Natural killer cell (primary cell): ENCODE results near the gene SEMA3A. TPM values are rescaled to one million over a fixed set of nuclear protein-coding genes. Genes with fewer than 3 reads are reported as not detected.

Experiments used
- ATAC-seq, 3 donors: fragments of 150-1000 bp in 2 of 3; fragments of 200-7000 bp in 1 of 3; cut with Tn5 transposase; 1 replicate in 1 of 3; 2 replicates in 2 of 3; pipeline ENCODE4 v1.10.0; 2021; ENCODE audit warnings: mild to moderate bottlenecking in 2 of 3, moderate library complexity in 2 of 3
- DNase-seq, 2 donors: peaks; one replicate each; pipeline versions ENCODE4 v3.0.0 to v3.0.0-alpha.2; 2013 to 2021; ENCODE audit warnings: mixed read lengths in 1 of 2
- H3K27ac ChIP-seq: one replicate; pipeline ENCODE4 v1.5.1; 2013; ENCODE audit warnings: mild to moderate bottlenecking, low read length
- H3K27me3 ChIP-seq: one replicate; pipeline ENCODE4 v1.6.1; 2013; ENCODE audit warnings: low read length; ENCODE audit not compliant: control insufficient read depth, insufficient read depth
- H3K36me3 ChIP-seq: one replicate; pipeline ENCODE4 v1.6.1; 2013; ENCODE audit warnings: low read length; ENCODE audit not compliant: control insufficient read depth, insufficient read depth
- H3K4me1 ChIP-seq: one replicate; pipeline ENCODE4 v1.6.1; 2013; ENCODE audit warnings: low read length; ENCODE audit not compliant: control insufficient read depth, insufficient read depth
- H3K4me3 ChIP-seq: one replicate; pipeline ENCODE4 v1.5.1; 2013; ENCODE audit warnings: low read length
- H3K9me3 ChIP-seq: one replicate; pipeline ENCODE4 v1.6.1; 2013; ENCODE audit warnings: low read length; ENCODE audit not compliant: control insufficient read depth, insufficient read depth
- H3K27ac Mint-ChIP-seq, 2 donors: one replicate each; pipeline ENCODE4 v1.8.0; 2022; ENCODE audit warnings: mild to moderate bottlenecking in 2 of 2, mixed read lengths in 2 of 2, moderate library complexity in 1 of 2
- H3K27me3 Mint-ChIP-seq, 2 donors: one replicate each; pipeline ENCODE4 v1.8.0; 2022; ENCODE audit warnings: low read depth in 2 of 2, mixed read lengths in 2 of 2
- H3K36me3 Mint-ChIP-seq: one replicate; pipeline ENCODE4 v1.8.0; 2022; ENCODE audit warnings: mixed read lengths
- H3K4me1 Mint-ChIP-seq, 2 donors: one replicate each; pipeline ENCODE4 v1.8.0; 2022; ENCODE audit warnings: mixed read lengths in 2 of 2
- H3K4me3 Mint-ChIP-seq: one replicate; pipeline ENCODE4 v1.8.0; 2022; ENCODE audit warnings: mild to moderate bottlenecking, moderate library complexity, mixed read lengths
- H3K9me3 Mint-ChIP-seq, 2 donors: one replicate each; pipeline ENCODE4 v1.8.0; 2022; ENCODE audit warnings: mixed read lengths in 2 of 2
- WGBS: methylation state at CpG from one replicate; pipeline ENCODE4 v1.1.7; 2013; ENCODE audit warnings: missing lambda C conversion rate; ENCODE audit not compliant: insufficient coverage; 5-methylcytosine and 5-hydroxymethylcytosine counted together
- intact Hi-C: fragments of 100-400 bp; cut with micrococcal nuclease; formaldehyde crosslinking; loops from one replicate; pipeline ENCODE4 v1.14.2; 2022
- total RNA-seq, 4 donors: library from RNA; stranded (reverse); fragments of 120-200 nt in 1 of 4; gene quantifications; one replicate each; pipeline versions ENCODE4 v1.2.3 to v1.2.4, GENCODE V29; 2013 to 2022
- TF ChIP-seq, protein P1 (sequence below): fragments of 200-600 bp; IDR thresholded peaks from one replicate; pipeline ENCODE4 v1.8.0; 2022; ENCODE audit warnings: antibody characterized with exemption

Gene SEMA3A
- total RNA-seq, 3 donors from 2014 or later (not counting 1 experiment from before 2014, with no cell fraction given): 0.13 to 0.21 TPM; not detected in 1

DNA sequence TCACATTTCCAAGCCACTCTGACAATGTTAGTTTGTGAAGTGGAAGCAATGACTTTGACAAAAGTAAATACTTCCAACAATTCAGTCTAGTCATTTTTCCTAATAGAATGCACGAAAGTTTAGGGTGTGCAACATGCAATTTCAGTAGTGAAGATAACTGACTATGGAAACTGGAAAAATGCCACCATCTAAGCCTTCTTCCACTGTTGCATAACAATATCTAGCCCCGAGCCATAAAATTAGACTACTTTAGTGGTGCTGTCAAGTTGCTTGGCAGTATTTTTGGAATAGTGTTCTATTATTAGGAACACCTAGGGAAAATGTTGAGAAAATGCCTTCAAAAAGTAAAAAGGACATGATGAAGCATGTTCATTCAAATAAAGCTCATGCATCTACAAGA lies 17.9 kb downstream of the SEMA3A start:
- DNase-seq (no peak), ATAC-seq (no peak)
- no peaks in the 10 kb centered on the region for H3K36me3 Mint-ChIP-seq
- no peaks in the 10 kb centered on the region for H3K4me1 Mint-ChIP-seq
- no peaks in the 10 kb centered on the region for H3K27me3 Mint-ChIP-seq
- TF ChIP-seq, protein P1, sequence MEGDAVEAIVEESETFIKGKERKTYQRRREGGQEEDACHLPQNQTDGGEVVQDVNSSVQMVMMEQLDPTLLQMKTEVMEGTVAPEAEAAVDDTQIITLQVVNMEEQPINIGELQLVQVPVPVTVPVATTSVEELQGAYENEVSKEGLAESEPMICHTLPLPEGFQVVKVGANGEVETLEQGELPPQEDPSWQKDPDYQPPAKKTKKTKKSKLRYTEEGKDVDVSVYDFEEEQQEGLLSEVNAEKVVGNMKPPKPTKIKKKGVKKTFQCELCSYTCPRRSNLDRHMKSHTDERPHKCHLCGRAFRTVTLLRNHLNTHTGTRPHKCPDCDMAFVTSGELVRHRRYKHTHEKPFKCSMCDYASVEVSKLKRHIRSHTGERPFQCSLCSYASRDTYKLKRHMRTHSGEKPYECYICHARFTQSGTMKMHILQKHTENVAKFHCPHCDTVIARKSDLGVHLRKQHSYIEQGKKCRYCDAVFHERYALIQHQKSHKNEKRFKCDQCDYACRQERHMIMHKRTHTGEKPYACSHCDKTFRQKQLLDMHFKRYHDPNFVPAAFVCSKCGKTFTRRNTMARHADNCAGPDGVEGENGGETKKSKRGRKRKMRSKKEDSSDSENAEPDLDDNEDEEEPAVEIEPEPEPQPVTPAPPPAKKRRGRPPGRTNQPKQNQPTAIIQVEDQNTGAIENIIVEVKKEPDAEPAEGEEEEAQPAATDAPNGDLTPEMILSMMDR: no peak
- WGBS: 71% methylated on average over 1 of the region's 2 CpGs
- Histone ChIP-seq H3K27me3 (no peaks in the 10 kb centered on the region), H3K4me1 (no peaks in the 10 kb centered on the region), H3K36me3 (no peaks in the 10 kb centered on the region), H3K9me3 (peaks cover 6% of the 10 kb centered on the region), H3K4me3 (no peak overlapping the region), H3K27ac (no peak overlapping the region)
- intact Hi-C loops: no loop called here
- H3K27ac Mint-ChIP-seq: no peak overlapping the region
- peaks cover 0 to 3% of the 10 kb centered on the region in 2 donors for H3K9me3 Mint-ChIP-seq
- H3K4me3 Mint-ChIP-seq: no peak overlapping the region

DNA sequence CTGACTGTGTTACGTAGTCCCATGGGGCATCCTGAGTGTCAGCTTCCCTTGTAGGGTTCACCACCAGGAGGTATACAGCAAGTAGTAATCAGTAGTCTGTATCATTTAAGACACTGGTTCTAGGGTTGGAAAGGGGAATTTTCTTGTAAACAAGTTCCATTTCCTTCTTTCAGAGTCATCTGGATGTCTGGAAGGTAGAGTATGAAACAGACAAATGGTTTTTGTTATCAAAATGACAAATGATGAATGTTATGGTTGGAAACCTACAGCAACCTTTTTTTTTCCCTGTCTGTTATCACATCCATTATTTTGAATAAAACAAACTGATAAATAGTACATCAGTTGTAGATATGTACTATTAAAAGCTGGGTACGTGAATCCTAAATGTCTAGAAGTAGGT lies 19.1 kb downstream of the SEMA3A start:
- intact Hi-C loops: no loop called here
- ATAC-seq (no peak), DNase-seq (no peak)
- no peak overlapping the region for H3K27ac ChIP-seq
- 71% methylated on average over 2 of the region's 2 CpGs for WGBS
- peaks cover 6% of the 10 kb centered on the region for H3K9me3 ChIP-seq
- H3K4me1 Mint-ChIP-seq: no peaks in the 10 kb centered on the region
- H3K36me3 Mint-ChIP-seq: no peaks in the 10 kb centered on the region
- no peaks in the 10 kb centered on the region for H3K36me3 ChIP-seq
- H3K4me3 ChIP-seq: no peak overlapping the region
- no peak overlapping the region for H3K27ac Mint-ChIP-seq
- H3K27me3 Mint-ChIP-seq: no peaks in the 10 kb centered on the region
- H3K27me3 ChIP-seq: no peaks in the 10 kb centered on the region
- H3K4me3 Mint-ChIP-seq: no peak overlapping the region
- peaks cover 0 to 3% of the 10 kb centered on the region in 2 donors for H3K9me3 Mint-ChIP-seq
- TF ChIP-seq, protein P1: no peak
- no peaks in the 10 kb centered on the region for H3K4me1 ChIP-seq

DNA sequence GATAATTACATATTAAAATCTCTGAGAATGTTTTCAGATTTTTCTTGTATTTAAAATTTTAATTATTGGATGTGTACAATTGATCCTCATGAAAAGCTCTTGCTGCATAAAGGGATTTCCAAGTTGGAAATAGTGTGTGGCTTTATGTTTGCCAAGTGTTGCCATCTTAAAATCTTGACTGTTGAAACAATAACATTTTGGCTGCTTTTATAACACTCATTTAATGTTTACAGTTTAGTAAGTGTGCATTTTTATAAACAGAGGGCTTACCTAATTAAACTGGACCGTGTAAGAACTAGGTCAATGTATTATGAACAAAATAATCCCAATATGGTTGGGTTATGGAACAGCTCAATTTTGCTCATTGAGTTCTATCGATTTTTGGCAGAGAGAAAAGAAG lies 23.9 kb downstream of the SEMA3A start:
- intact Hi-C loops: no loop called here
- ATAC-seq (no peak), DNase-seq (no peak)
- Mint-ChIP-seq H3K9me3 (no peaks in the 10 kb centered on the region), H3K4me3 (no peak overlapping the region), H3K4me1 (no peaks in the 10 kb centered on the region), H3K27me3 (no peaks in the 10 kb centered on the region), H3K27ac (no peak overlapping the region), H3K36me3 (no peaks in the 10 kb centered on the region)
- WGBS: 80% methylated on average over 1 of the region's 2 CpGs
- Histone ChIP-seq H3K27me3 (no peaks in the 10 kb centered on the region), H3K4me1 (no peaks in the 10 kb centered on the region), H3K27ac (no peak overlapping the region), H3K36me3 (no peaks in the 10 kb centered on the region), H3K4me3 (no peak overlapping the region), H3K9me3 (peaks cover 6% of the 10 kb centered on the region)
- TF ChIP-seq, protein P1: no peak

DNA sequence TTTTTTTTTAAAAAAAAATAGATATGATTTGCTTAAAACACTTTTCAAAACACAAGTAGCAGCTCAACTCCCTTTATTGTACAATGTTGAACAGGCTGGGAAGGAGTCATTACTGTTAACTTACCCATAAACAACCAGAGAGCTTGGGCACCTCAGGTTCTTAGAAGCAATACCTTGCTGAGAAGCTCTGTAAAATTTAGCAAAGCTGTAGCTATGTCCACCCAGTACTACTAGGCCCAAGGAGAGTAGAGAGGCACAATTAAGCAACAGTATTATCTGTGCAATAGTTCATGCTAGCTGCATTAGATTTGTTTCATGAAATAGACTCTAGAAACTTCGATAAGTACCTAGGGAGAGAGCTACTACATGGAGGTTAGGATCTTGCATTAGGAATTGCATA lies 32.0 kb downstream of the SEMA3A start:
- Histone ChIP-seq H3K36me3 (no peaks in the 10 kb centered on the region), H3K4me1 (no peaks in the 10 kb centered on the region), H3K4me3 (no peak overlapping the region), H3K27ac (no peak overlapping the region), H3K27me3 (no peaks in the 10 kb centered on the region), H3K9me3 (no peaks in the 10 kb centered on the region)
- ATAC-seq: no peak
- TF ChIP-seq, protein P1: no peak
- Mint-ChIP-seq H3K36me3 (no peaks in the 10 kb centered on the region), H3K9me3 (peaks cover 1 to 3% of the 10 kb centered on the region in 2 donors), H3K27me3 (no peaks in the 10 kb centered on the region), H3K4me3 (no peak overlapping the region), H3K4me1 (no peaks in the 10 kb centered on the region), H3K27ac (no peak overlapping the region)
- 92% methylated on average over 1 of the region's 1 CpG for WGBS
- intact Hi-C loops: no loop called here
- DNase-seq: no peak
